NCI-H146 (cell line): ENCODE results near the gene ZCCHC17.
A peak's percentile ranks its signal among the peaks of the same experiment; 100 is the strongest.

Experiments used
- DNase-seq: peaks from one replicate; lab custom pipeline; 2025; lab: John Stamatoyannopoulos, UW

The ZCCHC17 gene

GRCh38 chr1:31306278-31306677 is 9.4 kb downstream of the ZCCHC17 start:
- DNase-seq = no peak

- no peak for DNase-seq
Observed at GRCh38 chr1:31308036-31308435, 11.2 kb downstream of the ZCCHC17 start.

- no peak for DNase-seq
Observed at GRCh38 chr1:31310198-31310597, 13.4 kb downstream of the ZCCHC17 start.

GRCh38 chr1:31315902-31316301 is 19.1 kb downstream of the ZCCHC17 start:
- no peak for DNase-seq

GRCh38 chr1:31318146-31318545 is 21.3 kb downstream of the ZCCHC17 start:
- DNase-seq = no peak

GRCh38 chr1:31324093-31324492 is 27.3 kb downstream of the ZCCHC17 start:
- DNase-seq = no peak

GRCh38 chr1:31324992-31325391 is 28.2 kb downstream of the ZCCHC17 start:
- DNase-seq = no peak

GRCh38 chr1:31326461-31326860 is 29.6 kb downstream of the ZCCHC17 start:
- no peak for DNase-seq

- no peak for DNase-seq
Observed at GRCh38 chr1:31327381-31327780, 30.5 kb downstream of the ZCCHC17 start.

GRCh38 chr1:31335007-31335406 is 38.2 kb downstream of the ZCCHC17 start:
- peak; percentile 21 for DNase-seq

GRCh38 chr1:31336687-31337467 is 40.0 kb downstream of the ZCCHC17 start:
- DNase-seq = no peak

- no peak for DNase-seq
Observed at GRCh38 chr1:31344503-31344902, 47.7 kb downstream of the ZCCHC17 start.

- DNase-seq = no peak
Observed at GRCh38 chr1:31345635-31346034, 48.8 kb downstream of the ZCCHC17 start.

GRCh38 chr1:31346785-31347184 is 50.0 kb downstream of the ZCCHC17 start:
- no peak for DNase-seq

GRCh38 chr1:31348449-31348848 is 51.6 kb downstream of the ZCCHC17 start:
- no peak for DNase-seq

GRCh38 chr1:31354283-31354682 is 57.5 kb downstream of the ZCCHC17 start:
- DNase-seq = no peak

GRCh38 chr1:31356427-31356826 is 59.6 kb downstream of the ZCCHC17 start:
- DNase-seq = no peak

GRCh38 chr1:31361607-31362006 is 64.8 kb downstream of the ZCCHC17 start:
- DNase-seq = no peak

GRCh38 chr1:31362032-31362431 is 65.2 kb downstream of the ZCCHC17 start:
- DNase-seq = no peak

- no peak for DNase-seq
Observed at GRCh38 chr1:31364561-31365250, 67.9 kb downstream of the ZCCHC17 start.

- peak; percentile 64 for DNase-seq
Observed at GRCh38 chr1:31366796-31367195, 70.0 kb downstream of the ZCCHC17 start.

GRCh38 chr1:31368611-31369107 is 71.8 kb downstream of the ZCCHC17 start:
- no peak for DNase-seq

- DNase-seq = no peak
Observed at GRCh38 chr1:31370021-31370420, 73.2 kb downstream of the ZCCHC17 start.
